DMS 273 treated with DMSO at 0.1 percent for 48 hours (cell line): ENCODE data around the gene RNF166.

ENCODE experiments used
- DNase-seq: peaks from one replicate; lab custom pipeline; 2025; lab: John Stamatoyannopoulos, UW

RNF166 gene

DNA sequence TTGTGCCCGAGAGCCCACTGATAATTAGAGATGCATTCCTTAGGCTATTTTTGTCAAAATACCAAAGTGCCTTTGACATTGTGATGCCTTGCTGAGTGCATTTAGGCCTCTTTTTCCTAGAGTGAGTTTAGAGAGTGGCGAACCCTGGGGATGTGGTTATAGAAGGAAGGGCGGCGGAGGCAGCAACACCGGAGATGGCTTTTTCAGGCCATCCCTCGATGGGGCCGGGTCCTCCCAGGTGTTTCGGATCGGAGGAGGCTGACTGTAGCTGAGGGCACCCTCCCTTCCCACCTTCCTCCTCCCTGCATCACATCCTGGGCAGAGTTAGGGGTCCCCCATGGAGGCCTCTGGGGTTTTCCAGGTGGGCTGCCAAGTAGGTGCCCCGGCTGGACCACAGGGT, 13.3 kb downstream of the RNF166 start:
- no peak for DNase-seq

DNA sequence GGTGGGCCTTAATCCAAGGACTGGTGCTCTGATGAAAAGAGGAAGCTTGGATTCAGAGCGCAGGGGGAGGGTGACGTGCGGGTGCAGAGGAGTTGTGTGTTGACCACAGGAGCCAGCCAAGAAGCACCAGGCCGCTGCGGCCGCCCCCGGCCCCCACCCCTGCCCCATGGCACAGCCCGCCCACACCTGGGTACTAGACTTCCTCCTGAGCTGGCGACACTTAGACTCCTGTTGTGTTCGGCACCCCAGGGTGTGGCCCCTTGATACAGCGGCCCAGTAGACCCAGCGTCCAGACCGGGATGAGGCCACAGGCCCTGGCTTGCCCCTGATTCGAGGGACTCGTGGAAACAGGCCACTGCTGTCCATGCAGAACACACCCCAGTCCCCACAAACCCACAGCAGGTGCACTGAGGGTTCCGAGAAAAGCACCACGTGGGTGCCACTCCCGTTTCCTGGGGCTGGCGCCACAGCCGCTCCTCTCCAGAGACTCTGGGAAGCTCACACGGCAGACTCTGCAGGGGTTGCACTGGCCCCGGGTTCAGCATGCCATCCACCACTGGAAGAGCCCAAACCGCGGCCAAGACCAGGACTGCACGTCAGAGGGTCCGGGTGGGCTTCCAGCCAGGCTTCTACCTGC, 14.2 kb downstream of the RNF166 start:
- DNase-seq = no peak

- no peak for DNase-seq
Observed at GRCh38 chr16:88691129-88691813, 14.9 kb downstream of the RNF166 start.

DNA sequence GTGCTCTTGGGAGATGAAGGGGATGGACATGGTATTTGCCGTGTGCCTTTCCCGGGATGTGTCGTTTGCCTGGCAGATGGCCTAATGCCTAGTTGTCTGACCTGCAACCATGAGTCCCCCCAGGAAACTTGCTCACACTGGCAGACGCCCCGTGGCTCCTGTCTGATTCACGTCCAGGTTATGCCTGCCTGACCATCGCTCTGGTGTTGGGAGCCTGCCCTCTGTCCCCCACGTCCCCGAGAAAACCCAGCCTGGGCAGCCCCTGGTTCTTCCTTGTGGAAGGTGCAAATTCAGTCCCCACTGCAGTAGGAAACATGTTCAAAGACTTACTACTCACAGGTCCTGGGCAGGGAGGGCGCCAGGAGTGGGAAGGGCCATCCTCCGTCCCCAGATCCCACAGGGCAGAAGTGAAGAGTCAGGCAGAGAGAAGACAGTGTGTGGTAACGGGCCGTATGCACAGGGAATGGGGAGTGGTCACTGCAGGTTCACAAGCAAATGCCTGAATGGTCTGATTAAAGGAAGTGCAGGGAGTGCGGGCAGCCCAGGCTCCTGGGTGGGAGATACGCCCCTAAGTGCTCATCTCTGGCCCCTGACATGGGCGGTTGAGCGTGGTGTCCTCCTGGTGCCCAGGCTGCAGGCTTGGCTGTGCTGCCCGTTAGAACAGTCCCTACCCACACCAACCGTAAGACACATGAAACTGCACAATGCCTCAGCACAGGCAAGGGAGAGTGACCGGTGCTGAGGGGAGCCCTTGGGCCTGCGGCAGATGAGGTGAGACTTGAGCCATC, 15.7 kb downstream of the RNF166 start:
- DNase-seq = no peak

- DNase-seq = no peak
Observed at GRCh38 chr16:88688013-88688778, 18.0 kb downstream of the RNF166 start.

DNA sequence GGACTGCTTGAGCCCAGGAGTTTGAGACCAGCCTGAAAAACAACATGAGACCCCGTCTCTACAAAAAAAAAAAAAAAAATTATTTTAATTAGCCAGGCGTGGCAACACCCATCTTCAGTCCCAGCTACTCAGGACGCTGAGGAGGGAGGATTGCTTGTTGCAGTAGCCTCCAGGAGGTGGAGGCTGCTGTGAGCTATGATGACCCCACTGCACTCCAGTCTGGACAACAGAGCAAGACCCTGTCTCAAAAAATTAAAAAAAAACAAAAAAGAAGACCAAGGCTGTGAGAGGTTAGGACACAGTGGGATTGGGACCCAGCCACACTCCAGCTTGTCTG, 18.6 kb downstream of the RNF166 start:
- no peak for DNase-seq

- no peak for DNase-seq
Observed at GRCh38 chr16:88687254-88687576, 19.0 kb downstream of the RNF166 start.

DNA sequence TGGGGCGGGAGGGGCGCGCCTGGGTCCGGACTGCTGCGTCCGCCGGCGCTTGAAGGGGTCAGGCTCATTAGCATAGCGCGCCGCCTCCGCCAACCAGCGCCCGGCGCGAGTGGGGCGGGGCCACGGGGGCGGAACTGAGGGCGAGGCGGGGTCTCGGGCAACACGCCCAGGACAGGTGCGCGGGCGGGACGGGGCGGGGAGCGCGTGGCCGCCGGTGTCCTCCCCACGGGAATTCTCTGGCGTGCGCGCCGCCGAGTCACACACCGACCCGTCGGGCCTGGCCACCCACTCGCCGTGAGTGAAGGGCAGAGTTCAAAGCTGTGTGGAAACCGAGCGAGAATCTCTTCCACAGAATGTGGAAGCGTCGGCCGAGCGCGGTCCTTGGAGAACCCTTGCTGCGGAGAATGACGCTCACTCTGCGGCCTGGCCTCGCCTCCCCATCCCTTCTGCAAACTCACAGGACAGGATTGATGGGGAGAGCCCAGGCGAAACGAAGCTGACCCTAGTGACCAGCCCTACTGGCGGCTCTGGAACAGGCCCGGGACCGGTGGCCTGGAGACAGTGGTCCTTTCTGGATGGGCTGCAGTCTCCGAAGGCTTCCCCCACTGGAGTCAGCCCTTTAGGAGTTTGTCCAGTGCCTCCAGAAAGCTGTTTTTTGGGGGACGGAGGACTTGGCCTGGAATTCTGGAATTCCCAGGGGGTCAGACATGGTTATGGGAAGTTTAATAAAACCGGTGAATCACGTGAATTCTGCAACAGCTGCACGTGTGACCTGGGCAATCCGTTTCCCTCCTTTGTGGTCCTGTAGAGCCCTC, 19.6 kb downstream of the RNF166 start, which contains the start of gene SNAI3:
Gene SNAI3 (minus strand): TSS at position 69 of the 815 bp plus-strand sequence. CDS start 101 bp downstream, outside the sequence.
- DNase-seq = no peak

DNA sequence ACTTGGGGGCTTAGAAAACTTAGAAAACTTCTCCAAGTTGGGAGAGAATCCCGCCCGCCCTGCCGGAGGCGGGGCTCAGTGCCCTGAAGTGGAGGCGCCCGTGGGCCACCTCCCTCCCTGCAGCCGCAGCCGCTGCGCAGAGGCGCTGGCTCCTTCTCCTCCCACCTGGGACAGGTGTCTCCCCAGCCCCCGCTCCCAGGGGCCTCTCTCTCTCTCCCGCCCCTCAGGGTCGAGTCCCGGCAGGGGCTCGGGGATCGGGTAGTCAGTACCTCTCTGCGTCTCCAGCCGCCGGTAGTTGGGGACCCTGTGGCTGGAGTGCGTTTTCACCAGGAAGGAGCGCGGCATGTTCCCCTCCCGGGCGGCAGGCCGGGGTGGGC, 20.2 kb downstream of the RNF166 start:
- DNase-seq = no peak

- DNase-seq = no peak
Observed at GRCh38 chr16:88685156-88686061, 20.8 kb downstream of the RNF166 start.

GRCh38 chr16:88684569-88685155, 21.5 kb downstream of the RNF166 start:
- no peak for DNase-seq

DNA sequence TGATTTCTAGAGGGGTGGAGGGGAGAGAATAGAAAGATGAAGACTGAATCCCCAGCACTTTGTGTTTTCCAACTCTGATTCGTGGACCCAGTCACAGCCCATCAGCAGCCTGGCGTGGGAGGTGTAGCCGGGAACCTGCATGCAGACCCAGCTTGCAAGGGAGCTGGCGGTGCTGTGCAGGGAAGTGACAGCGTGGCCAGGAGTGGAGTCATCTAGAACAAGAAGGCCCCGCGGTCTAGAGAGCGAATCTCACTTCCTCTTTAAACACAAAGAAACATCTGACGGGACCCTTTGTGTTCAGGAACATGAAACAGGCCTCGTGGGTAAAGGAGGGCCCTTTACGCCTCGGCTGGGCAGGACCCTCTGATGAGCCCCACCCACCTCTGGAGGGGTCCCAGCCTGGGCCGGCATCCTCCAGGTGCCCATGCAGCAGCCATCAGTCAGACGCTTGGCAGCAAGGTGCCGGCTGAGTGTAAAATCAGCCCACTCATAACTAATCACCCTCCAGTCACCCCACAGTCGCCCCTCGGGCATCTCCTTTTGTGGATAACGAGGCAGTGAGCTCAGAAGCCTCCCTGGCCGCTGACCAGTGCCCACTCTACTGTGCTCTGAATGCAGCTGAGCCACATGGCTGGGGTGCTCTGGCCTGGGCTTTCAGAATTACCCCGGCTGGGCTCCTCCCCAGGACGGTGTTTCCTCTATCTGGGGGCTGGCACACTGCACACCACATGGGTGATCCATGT, 24.3 kb downstream of the RNF166 start:
- no peak for DNase-seq

- no peak for DNase-seq
Observed at GRCh38 chr16:88681084-88681680, 25.0 kb downstream of the RNF166 start.

- DNase-seq = no peak
Observed at GRCh38 chr16:88680554-88681083, 25.6 kb downstream of the RNF166 start.

- DNase-seq = no peak
Observed at GRCh38 chr16:88678224-88678979, 27.8 kb downstream of the RNF166 start.

- no peak for DNase-seq
Observed at GRCh38 chr16:88677721-88678120, 28.5 kb downstream of the RNF166 start.

GRCh38 chr16:88676502-88677242, 29.5 kb downstream of the RNF166 start:
- no peak for DNase-seq
